ENCODE measurements around the gene PNLIP. TPM values are rescaled to one million over a fixed set of nuclear protein-coding genes. Genes with fewer than 3 reads are reported as not detected.

PNLIP gene
- polyA plus RNA-seq, 3 donors: 1.4 to 2,301 (median 3.7) TPM

DNA sequence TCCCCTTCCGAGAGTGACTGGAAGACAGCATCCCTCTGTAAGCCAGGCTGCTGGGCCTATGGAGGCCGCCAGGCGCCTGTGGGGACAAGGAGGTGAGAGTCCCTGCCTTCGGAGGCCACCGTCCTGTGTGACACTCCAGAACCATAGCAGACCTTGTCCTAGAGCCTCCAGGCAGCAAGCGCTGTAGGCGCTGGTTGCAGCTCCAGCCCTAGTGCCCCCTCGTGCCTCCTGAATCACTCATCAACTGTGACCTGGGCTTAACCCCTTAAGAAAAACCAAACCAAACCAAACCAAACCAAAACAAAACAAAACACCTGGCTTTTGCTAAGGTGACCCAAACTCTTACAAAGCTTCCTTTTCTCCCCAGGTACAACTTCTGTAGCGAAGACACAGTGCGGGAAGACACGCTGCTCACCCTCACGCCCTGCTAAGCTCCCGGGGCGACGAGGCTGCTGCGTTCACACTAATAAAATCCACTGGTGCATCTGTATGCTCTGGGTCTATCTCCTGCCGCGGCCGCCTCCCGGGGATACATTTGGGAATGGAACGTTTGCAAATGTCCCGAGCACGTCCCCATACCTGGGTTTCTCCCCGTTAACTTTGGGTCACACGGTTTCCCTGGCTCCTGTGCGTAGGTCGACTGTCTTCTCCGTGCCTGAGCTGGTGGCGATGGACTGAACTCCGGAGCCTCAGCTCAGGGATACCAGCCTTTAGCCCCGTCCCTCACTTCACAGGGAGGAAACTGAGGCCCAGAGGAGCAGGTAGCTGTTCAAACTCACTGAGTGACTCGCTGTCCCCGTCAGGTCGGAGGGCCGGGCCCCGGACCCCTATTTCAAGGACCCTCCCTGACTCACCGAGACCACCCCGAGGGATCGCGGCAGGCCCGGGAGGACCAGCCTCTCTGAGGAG lies 63.2 kb downstream of the PNLIP start:
- WGBS, 3 donors: 21 to 43% (median 43%) methylated on average over 41 of the region's 41 CpGs

DNA sequence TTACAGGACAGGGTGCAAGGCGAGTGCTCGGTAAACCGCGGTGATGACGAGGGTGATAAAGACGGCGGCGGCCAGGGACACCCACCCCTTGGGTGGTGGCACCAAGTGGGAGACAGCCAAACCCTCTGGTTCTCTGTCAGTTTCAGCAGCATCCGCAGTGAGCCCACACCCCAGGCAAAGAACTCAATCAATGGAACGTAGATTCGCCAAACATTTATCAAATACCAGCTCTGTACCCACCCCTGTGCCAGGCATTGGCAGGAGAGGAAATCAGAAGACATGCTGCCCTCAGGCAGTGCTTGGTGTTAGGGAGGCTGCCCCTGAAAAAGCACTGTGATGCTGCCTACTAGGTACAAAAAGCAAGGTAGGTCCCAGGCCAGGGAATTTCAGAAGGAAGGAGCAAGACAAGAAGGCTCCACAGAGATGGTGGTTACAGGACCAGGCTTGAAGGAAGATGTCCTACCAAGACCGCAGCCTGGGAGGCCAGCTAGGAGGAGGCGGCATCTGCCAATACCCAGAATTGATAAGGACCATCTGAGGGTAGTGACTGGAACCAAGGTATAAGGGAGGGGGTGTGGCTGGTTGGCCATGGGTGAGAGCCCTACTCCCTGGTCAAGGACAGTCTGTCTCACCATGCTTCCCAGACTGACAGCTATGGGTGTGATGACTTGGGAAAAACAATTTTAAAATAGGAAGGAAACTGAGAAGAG lies 64.9 kb downstream of the PNLIP start:
- no peak overlapping the region for H3K27ac ChIP-seq (ENCODE audit: low read depth, low read length)
- 53 to 98% (median 96%) methylated on average over 13 of the region's 13 CpGs for WGBS, 3 donors

More for the DNA sequence above, 63.2 kb downstream of the PNLIP start:
- H3K27ac ChIP-seq (ENCODE audit: low read depth, low read length): no peak overlapping the region

DNA sequence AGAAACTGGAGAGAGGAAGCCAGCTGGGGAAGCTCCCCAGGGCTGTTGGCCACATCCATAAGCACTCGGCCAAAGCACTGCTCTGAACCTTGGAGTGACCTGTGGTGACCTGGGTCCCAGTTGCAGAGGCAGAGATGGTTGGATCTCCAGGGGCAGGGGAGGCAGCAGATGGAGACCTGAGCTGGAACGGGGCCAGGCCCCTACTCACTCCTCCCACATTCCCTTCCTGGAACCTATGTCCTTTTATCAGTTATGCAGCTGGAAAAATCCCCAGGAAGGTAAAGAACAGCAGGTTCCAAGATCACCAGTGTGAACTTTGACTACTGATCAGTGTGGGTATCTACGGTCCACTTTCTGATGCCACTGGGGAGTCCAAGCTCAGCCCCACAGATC lies 65.4 kb downstream of the PNLIP start:
- no peak overlapping the region for H3K27ac ChIP-seq (ENCODE audit: low read depth, low read length)
- 43 to 77% (median 57%) methylated on average over 3 of the region's 3 CpGs for WGBS, 3 donors

DNA sequence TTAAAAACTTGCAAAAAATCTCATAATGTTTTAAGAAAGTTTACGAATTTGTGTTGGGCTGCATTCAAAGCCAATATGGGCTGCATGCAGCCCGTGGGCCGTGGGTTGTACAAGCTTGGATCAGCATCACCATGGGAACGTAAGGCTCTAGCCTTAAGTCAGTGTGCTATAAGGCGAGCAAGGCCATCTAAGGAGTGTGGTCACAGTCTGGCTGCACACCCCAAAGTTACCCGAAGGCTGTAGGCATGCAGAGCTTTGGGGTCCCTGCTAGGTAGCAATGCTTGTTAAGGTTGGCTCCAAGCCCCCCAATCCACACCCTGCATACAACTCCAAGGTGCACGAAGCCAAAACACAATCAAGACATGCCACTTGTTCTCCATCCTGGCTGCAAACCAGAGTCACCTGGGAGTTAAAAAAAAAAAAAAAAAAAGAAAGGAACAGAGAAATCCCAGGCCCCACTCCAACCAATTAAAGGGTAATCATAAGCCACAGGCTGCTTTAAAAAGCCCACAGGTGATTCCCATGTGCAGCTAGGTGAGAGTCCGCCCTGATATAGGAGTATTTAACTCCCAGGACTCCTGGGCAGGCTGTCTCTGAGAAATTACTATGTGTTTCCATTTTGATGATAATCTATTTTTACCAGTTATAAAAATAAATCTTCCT lies 66.5 kb downstream of the PNLIP start:
- 52 to 89% (median 89%) methylated on average over 8 of the region's 8 CpGs for WGBS, 3 donors
- no peak overlapping the region for H3K27ac ChIP-seq (ENCODE audit: low read depth, low read length)

DNA sequence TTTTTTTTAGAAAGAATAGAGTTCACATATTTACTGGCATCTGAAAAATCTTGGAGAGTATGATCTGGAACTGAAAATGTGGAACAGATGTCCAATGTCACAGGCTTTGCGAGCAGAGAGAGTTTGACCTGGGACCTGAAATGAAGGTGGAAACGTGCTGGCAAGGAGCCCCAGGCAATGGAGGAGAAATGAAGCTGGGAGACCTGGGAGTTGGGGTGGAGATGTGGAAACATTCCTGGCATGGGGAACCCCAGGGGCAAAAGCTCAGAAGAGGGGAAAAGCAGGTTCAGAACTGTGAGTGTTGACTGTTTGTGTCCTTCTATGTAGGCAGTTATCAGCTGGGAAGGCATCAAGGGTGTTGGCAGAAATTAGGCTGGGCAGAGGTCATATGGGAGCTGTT lies 67.7 kb downstream of the PNLIP start:
- no peak overlapping the region for H3K27ac ChIP-seq (ENCODE audit: low read depth, low read length)
- 42 to 65% (median 63%) methylated on average over 2 of the region's 2 CpGs for WGBS, 3 donors

DNA sequence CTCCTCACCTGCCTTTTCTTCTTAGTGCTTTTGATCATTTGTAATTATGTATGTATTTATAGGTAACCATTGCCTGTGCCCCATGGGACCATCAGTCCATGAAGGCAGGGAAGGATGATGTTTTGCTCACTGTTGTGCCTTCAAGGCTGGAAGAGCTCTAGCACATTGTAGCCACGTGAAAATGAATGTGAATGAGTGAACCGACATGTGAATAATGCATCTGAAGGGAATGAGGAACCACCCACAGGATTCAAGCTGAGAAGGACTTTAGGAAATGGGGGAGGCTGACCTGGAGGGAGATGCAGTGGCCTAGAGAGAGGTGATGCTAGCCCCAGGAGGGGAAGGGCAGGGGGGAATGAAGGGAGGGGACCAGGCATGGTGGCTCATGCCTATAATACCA lies 69.1 kb downstream of the PNLIP start:
- WGBS, 3 donors: 18 to 47% (median 41%) methylated on average over 2 of the region's 2 CpGs
- H3K27ac ChIP-seq (ENCODE audit: low read depth, low read length): no peak overlapping the region

DNA sequence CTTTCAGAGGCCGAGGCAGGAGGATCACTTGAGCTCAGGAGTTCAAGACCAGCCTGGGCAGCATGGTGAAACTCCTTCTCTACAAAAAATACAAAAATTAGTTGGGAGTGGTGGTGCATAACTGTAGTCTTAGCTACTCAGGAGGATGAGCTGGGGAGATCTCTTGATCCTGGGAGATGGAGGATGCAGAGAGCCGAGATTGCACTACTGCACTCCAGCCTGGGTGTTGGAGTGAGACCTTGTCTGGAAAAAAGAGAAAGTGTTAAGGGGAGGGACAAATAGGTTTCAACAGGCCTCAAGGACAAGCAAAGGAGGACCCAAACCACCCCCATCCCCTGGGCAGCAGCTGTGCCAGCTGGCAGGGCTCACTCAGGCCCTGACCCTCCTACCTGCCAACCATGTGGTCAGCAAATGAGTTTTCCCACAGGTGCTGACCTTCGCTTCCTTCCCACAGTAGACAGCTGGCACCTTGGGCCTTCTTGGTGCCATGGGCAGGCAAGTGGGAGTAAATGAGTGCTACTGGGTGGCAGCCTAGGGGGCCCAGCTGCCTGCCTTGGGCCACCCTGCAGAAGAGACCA lies 69.6 kb downstream of the PNLIP start:
- WGBS, 3 donors: 47 to 95% (median 92%) methylated on average over 3 of the region's 3 CpGs
- no peak overlapping the region for H3K27ac ChIP-seq (ENCODE audit: low read depth, low read length)

Other genes starting within 250 kb of the PNLIP start
- not detected for gene CCDC172, start 221.5 kb upstream of the PNLIP start, polyA plus RNA-seq
- gene PNLIPRP3, start 118.1 kb upstream of the PNLIP start, polyA plus RNA-seq: under 1 TPM in 2 of 3 donors, not detected in 1; 0.05 to 0.06 TPM
- gene PNLIPRP1, start 45.0 kb downstream of the PNLIP start, polyA plus RNA-seq: 1,000 to 10,000 TPM in 1 of 3 donors, 1 to 10 TPM in 1, under 1 TPM in 1; 0.45 to 3,165 (median 1.2) TPM
- gene PNLIPRP2, start 75.0 kb downstream of the PNLIP start, polyA plus RNA-seq: 1,000 to 10,000 TPM in 1 of 3 donors, under 1 TPM in 1, not detected in 1; 0.91 to 2,287 TPM
- gene HSPA12A, start 196.6 kb downstream of the PNLIP start, polyA plus RNA-seq: 10 to 100 TPM in 2 of 3 donors, 1 to 10 TPM in 1; 4.8 to 30.8 (median 10.5) TPM